OCI-LY7 (cell line): ENCODE measurements around the gene STUM. TPM values are rescaled to one million over a fixed set of nuclear protein-coding genes. Genes with fewer than 3 reads are reported as not detected.
A peak's percentile ranks its signal among the peaks of the same experiment; 100 is the strongest.

Source experiments
- BruUV-seq: library from RNA; stranded (reverse); fragments of 400-500 nt; replicated peaks from 2 replicates; lab custom pipeline; 2021; lab: Mats Ljungman, UMichigan
- CTCF ChIA-PET: fragments of 300-600 bp; sonication (Branson Sonifier 250); formaldehyde crosslinking; loops from one replicate; lab custom pipeline; 2022; ENCODE audit warnings: antibody characterized with exemption; ENCODE audit not compliant: unreplicated experiment; lab: Charles Lee
- POLR2A ChIA-PET: fragments of 300-600 bp; sonication (Branson Sonifier 250); formaldehyde crosslinking; loops from one replicate; lab custom pipeline; 2022; ENCODE audit warnings: antibody characterized with exemption; lab: Charles Lee
- DNase-seq: peaks from one replicate; pipeline ENCODE4 v3.0.0-alpha.2; 2015; ENCODE audit warnings: low spot score
- H2AFZ ChIP-seq: fragments of 200-600 bp; sonication (generic), shearing (Covaris generic); 2 replicates; pipeline ENCODE4 v1.6.1; 2014; ENCODE audit warnings: mild to moderate bottlenecking, antibody characterized with exemption, low read length, moderate library complexity
- H3K27ac ChIP-seq: fragments of 200-600 bp; sonication (generic); 2 replicates; pipeline ENCODE4 v1.5.1; 2014; ENCODE audit warnings: mixed run types, low read depth, mild to moderate bottlenecking, moderate library complexity, low read length, inconsistent platforms; ENCODE audit not compliant: poor library complexity, severe bottlenecking
- H3K36me3 ChIP-seq: fragments of 200-600 bp; sonication (generic); 2 replicates; pipeline ENCODE4 v1.6.1; 2014; ENCODE audit warnings: mild to moderate bottlenecking, antibody characterized with exemption, low read length, moderate library complexity, mixed read lengths; ENCODE audit not compliant: insufficient read depth
- H3K4me1 ChIP-seq: fragments of 200-600 bp; sonication (generic); 2 replicates; pipeline ENCODE4 v1.5.1; 2014; ENCODE audit warnings: mild to moderate bottlenecking, low read length; ENCODE audit not compliant: insufficient read depth, poor library complexity, severe bottlenecking
- H3K4me2 ChIP-seq: fragments of 200-600 bp; sonication (generic); 2 replicates; pipeline ENCODE4 v1.6.1; 2014; ENCODE audit warnings: mild to moderate bottlenecking, low read length
- H3K4me3 ChIP-seq: fragments of 200-600 bp; sonication (generic); 2 replicates; pipeline ENCODE4 v1.5.1; 2014; ENCODE audit warnings: mild to moderate bottlenecking, low read depth, low read length; ENCODE audit not compliant: poor library complexity, severe bottlenecking
- H3K79me2 ChIP-seq: fragments of 200-600 bp; sonication (generic); 2 replicates; pipeline ENCODE4 v1.6.1; 2016; ENCODE audit warnings: low read depth, mild to moderate bottlenecking, low read length, moderate library complexity, mixed read lengths; ENCODE audit not compliant: insufficient read depth
- H3K9me2 ChIP-seq: fragments of 200-600 bp; sonication (generic); 2 replicates; pipeline ENCODE4 v1.6.1; 2016; ENCODE audit warnings: mild to moderate bottlenecking, low read length, mixed read lengths; ENCODE audit not compliant: insufficient read depth
- H3K9me3 ChIP-seq: fragments of 200-600 bp; sonication (generic); 2 replicates; pipeline ENCODE4 v1.6.1; 2014; ENCODE audit warnings: mild to moderate bottlenecking, mixed run types, low read length, mixed read lengths
- H4K20me1 ChIP-seq: fragments of 200-600 bp; sonication (generic); 2 replicates; pipeline ENCODE4 v1.6.1; 2014; ENCODE audit warnings: mild to moderate bottlenecking, antibody characterized with exemption, low read length, moderate library complexity, mixed read lengths; ENCODE audit not compliant: insufficient read depth
- EZH2phosphoT487 ChIP-seq: fragments of 200-600 bp; sonication (generic); IDR thresholded peaks from 2 replicates; pipeline ENCODE4 v1.6.1; 2018; ENCODE audit warnings: low read depth, borderline replicate concordance, mild to moderate bottlenecking, mixed run types, antibody characterized with exemption, low read length, moderate library complexity, mixed read lengths
- intact Hi-C: fragments of 100-400 bp; cut with micrococcal nuclease; formaldehyde crosslinking; loops from one replicate; pipeline ENCODE4 v1.10.0; 2022; ENCODE audit not compliant: unreplicated experiment
- total RNA-seq, 2 experiments: library from RNA; depleted of rRNA in 1 of 2; stranded (reverse); fragments of >200 nt in 1 of 2; shearing (Covaris generic) in 1 of 2; gene quantifications; 2 replicates each; pipeline ENCODE4 v1.2.3, GENCODE V29; 2014 to 2022
- TF ChIP-seq, protein P1 (sequence below): fragments of 200-600 bp; sonication (generic); conservative IDR thresholded peaks from 2 replicates; pipeline ENCODE4 v1.5.1; 2014; ENCODE audit warnings: mild to moderate bottlenecking, antibody characterized with exemption, low read length, moderate library complexity, mixed read lengths

Gene STUM
- total RNA-seq, 2 experiments from 2014 or later = not detected

DNA sequence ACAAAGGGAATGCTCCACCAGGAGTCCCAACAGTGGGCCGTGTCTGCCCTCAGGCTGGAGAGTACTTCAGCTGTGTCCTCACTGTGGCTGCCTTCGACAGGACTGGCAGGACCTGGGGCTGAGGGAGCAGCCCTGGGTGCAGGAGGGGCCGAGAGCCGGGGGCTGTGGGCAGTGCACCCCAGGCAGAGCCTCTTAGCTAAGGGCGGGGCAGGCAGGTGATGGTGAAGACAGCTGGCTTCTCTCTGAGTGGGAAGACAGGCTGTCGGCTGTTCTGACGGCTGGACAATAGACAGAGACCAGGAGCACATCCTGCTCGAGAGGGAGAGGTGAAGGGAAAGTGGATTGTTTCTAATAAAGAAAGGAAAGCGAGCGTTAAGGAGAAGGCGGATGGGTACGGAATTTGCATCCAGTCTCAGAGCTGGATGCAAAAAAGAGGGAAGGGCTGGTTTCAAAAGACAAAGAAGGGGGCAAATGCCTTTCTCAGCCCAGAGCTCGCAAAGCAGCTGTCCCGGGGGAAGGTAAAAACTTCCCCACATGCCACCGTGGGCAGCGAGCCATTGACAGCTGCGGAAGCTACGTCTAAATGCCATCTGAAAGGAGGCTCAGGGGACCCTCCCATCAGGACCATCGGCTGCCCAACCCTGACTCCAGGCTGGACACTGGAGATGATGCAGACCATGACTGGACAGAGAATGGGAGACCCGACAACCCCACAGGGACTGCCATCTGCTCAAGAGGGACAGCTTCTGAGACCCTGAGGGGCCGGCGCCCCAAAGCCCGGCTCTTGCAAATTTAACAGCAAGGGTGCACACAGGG lies 92.0 kb downstream of the STUM start:
- Histone ChIP-seq H3K9me3 (no peaks in the 10 kb centered on the region), H3K36me3 (peaks cover 83% of the 10 kb centered on the region), H2AFZ (no peak overlapping the region), H3K9me2 (no peaks in the 10 kb centered on the region), H3K4me2 (peak overlapping the region; percentile 13; the same call in 1 of the 2 replicates), H3K79me2 (no peaks in the 10 kb centered on the region), H3K27ac (no peak overlapping the region), H4K20me1 (no peaks in the 10 kb centered on the region), H3K4me1 (peaks cover 57% of the 10 kb centered on the region), H3K4me3 (no peak overlapping the region)
- no TSS peak for BruUV-seq
- no peak for DNase-seq
- ChIA-PET POLR2A (interaction anchor here (0.6 to 0.8 kb wide), 2 partner anchors 13 to 36 kb away, joined by 3 read pairs; no protein-coding TSS in a partner anchor), CTCF (interaction anchor here (1.7 kb wide), 1 partner anchor 13 kb away, joined by 8 read pairs; no protein-coding TSS in a partner anchor)
- no peak for TF ChIP-seq EZH2phosphoT487
- TF ChIP-seq, protein P1, sequence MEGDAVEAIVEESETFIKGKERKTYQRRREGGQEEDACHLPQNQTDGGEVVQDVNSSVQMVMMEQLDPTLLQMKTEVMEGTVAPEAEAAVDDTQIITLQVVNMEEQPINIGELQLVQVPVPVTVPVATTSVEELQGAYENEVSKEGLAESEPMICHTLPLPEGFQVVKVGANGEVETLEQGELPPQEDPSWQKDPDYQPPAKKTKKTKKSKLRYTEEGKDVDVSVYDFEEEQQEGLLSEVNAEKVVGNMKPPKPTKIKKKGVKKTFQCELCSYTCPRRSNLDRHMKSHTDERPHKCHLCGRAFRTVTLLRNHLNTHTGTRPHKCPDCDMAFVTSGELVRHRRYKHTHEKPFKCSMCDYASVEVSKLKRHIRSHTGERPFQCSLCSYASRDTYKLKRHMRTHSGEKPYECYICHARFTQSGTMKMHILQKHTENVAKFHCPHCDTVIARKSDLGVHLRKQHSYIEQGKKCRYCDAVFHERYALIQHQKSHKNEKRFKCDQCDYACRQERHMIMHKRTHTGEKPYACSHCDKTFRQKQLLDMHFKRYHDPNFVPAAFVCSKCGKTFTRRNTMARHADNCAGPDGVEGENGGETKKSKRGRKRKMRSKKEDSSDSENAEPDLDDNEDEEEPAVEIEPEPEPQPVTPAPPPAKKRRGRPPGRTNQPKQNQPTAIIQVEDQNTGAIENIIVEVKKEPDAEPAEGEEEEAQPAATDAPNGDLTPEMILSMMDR = no peak
- intact Hi-C loops = no loop called here

DNA sequence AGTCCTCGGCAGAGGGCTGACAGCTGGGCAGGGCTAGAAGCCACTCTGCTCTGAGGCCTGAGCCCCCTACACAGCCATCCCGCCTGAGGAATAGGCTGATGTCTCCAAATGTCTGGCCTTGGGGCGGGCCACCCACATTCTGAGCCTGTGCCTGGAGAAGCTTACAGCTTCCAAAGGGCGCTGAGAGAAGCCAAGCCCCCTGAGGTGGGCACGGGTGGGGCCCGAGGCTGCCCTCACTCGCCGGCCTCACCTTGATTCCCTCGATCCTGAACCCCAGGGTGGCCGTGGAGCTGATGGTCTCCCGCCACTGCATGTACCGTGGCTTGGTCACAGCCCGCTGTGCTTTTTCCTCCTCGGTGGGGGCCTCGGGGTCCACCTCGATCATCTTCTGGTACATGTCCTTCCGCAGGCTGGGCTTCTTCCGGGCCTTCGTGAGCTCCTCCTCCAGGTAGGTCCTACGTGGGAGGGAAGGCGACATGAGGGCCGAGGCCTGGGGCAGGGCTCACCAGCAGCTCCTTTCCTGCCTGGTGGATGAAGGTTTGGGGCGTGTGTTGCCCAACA lies 93.2 kb downstream of the STUM start:
- no TSS peak for BruUV-seq
- peaks cover 84% of the 10 kb centered on the region for H3K36me3 ChIP-seq
- no peak overlapping the region for H3K4me2 ChIP-seq
- TF ChIP-seq EZH2phosphoT487 = no peak
- TF ChIP-seq, protein P1 = no peak
- peaks cover 47% of the 10 kb centered on the region for H3K4me1 ChIP-seq
- no peaks in the 10 kb centered on the region for H4K20me1 ChIP-seq
- intact Hi-C loops = no loop called here
- no peak overlapping the region for H3K27ac ChIP-seq
- no peaks in the 10 kb centered on the region for H3K9me2 ChIP-seq
- no peak for DNase-seq
- no peaks in the 10 kb centered on the region for H3K79me2 ChIP-seq
- H3K4me3 ChIP-seq = no peak overlapping the region
- no peak overlapping the region for H2AFZ ChIP-seq
- ChIA-PET POLR2A (interaction anchor here (0.6 kb wide), 1 partner anchor 20 kb away, joined by 3 read pairs; no protein-coding TSS in a partner anchor), CTCF (interaction anchor here (0.8 to 1.7 kb wide), 2 partner anchors 12 to 46 kb away, joined by 3 to 8 read pairs; no protein-coding TSS in a partner anchor)
- H3K9me3 ChIP-seq = no peaks in the 10 kb centered on the region
